Right lobe of liver (tissue), 4 donors: ENCODE results near the gene MOB1B.
"Not testable (repeated sequence)": the region's sequence is repeated elsewhere in the genome, so short reads cannot be mapped to it uniquely, and the experiment has no call there.

Source experiments
- CTCF ChIP-seq, 4 donors: fragments of 200-600 bp in 3 of 4; fragments of 450-650 bp in 1 of 4; IDR thresholded peaks; one replicate each; pipeline versions ENCODE4 v1.5.1 to v1.8.0; 2016 to 2022; ENCODE audit warnings: antibody characterized with exemption in 4 of 4, mild to moderate bottlenecking in 2 of 4
- POLR2A ChIP-seq: fragments of 450-650 bp; IDR thresholded peaks from one replicate; pipeline ENCODE4 v1.6.1; 2017; ENCODE audit warnings: antibody characterized with exemption, mild to moderate bottlenecking
- donor health status: DM: no; HTN: no; CAD: no.
- donor health status: DM: no; HTN: no; CAD: no.
- donor health status: DM: no; HTN: yes; CAD: no.

GRCh38 chr4:70898581-70898980, 3.6 kb upstream of the MOB1B start:
- not testable (repeated sequence) for TF ChIP-seq CTCF (IDR thresholded peaks at IDR 0.05); POLR2A
